Body of pancreas (tissue), 4 donors: Measurements from ENCODE around the gene MLLT10. TPM values are rescaled to one million over a fixed set of nuclear protein-coding genes. Genes with fewer than 3 reads are reported as not detected.
A peak's percentile ranks its signal among the peaks of the same experiment; 100 is the strongest.

Experiments
- ATAC-seq: fragments of 150-250 bp; one replicate; pipeline ENCODE4 v1.9.1; 2016
- DNase-seq, 4 donors: peaks; one replicate each; pipeline ENCODE4 v3.0.0-alpha.2; 2019
- H3K27ac ChIP-seq, 4 donors: fragments of 200-600 bp; sonication (generic); 1 replicate in 3 of 4; 2 replicates in 1 of 4; pipeline versions ENCODE4 v1.5.1 to v1.6.1; 2016 to 2019; ENCODE audit warnings: mild to moderate bottlenecking in 1 of 4, mixed read lengths in 1 of 4, moderate library complexity in 1 of 4
- H3K27me3 ChIP-seq, 2 donors: fragments of 200-600 bp; sonication (generic); one replicate each; pipeline ENCODE4 v1.6.0; 2016; ENCODE audit warnings: mild to moderate bottlenecking in 1 of 2
- H3K36me3 ChIP-seq, 2 donors: fragments of 200-600 bp; sonication (generic); replicated peaks in 1 of 2; 2 replicates each; pipeline ENCODE4 v1.5.1; 2016; ENCODE audit warnings: low read depth in 2 of 2; ENCODE audit not compliant: insufficient read depth in 1 of 2
- H3K4me1 ChIP-seq: fragments of 200-600 bp; sonication (generic); one replicate; pipeline ENCODE4 v1.6.0; 2016
- H3K4me3 ChIP-seq, 2 donors: fragments of 200-600 bp; sonication (generic); 1 replicate in 1 of 2; 2 replicates in 1 of 2; pipeline ENCODE4 v1.5.1; 2016 to 2019
- H3K9me3 ChIP-seq, 3 donors: fragments of 200-600 bp; sonication (generic); 1 replicate in 2 of 3; 2 replicates in 1 of 3; pipeline ENCODE4 v1.5.1; 2016
- CTCF ChIP-seq, 7 experiments: fragments of 450-650 bp in 4 of 7; fragments of 200-600 bp in 3 of 7; sonication (generic) in 3 of 7; IDR thresholded peaks; one replicate each; pipeline ENCODE4 v1.5.1; 2016 to 2019; ENCODE audit warnings: antibody characterized with exemption in 7 of 7
- POLR2A ChIP-seq, 3 donors: fragments of 450-650 bp; IDR thresholded peaks; one replicate each; pipeline ENCODE4 v1.6.1; 2016; ENCODE audit warnings: antibody characterized with exemption in 3 of 3, mild to moderate bottlenecking in 2 of 3
- WGBS, 2 donors: methylation state at CpG; one replicate each; pipeline ENCODE4 v1.1.5; 2017; 5-methylcytosine and 5-hydroxymethylcytosine counted together
- intact Hi-C: fragments of 100-400 bp; cut with DNase I; formaldehyde crosslinking; loops from one replicate; pipeline ENCODE4 v1.15.1; 2023
- total RNA-seq, 2 donors: library from RNA; depleted of rRNA; stranded (reverse); fragments of >200 nt; gene quantifications; one replicate each; pipeline ENCODE4 v1.1.0, GENCODE V29; 2016

MLLT10 gene
- total RNA-seq, 2 donors from 2014 or later = 23.7 to 30.1 TPM

GRCh38 chr10:21517134-21518031 is 16.6 kb upstream of the MLLT10 start:
- DNase-seq = peak; percentile 42 to 70 (median 54)
- peak overlapping the region; percentile 14 to 19 for H3K4me3 ChIP-seq
- no peaks in the 10 kb centered on the region for H3K36me3 ChIP-seq
- intact Hi-C loops = no loop called here
- WGBS, 2 donors = 2 to 9% methylated on average over 28 to 72 of the region's 73 CpGs
- peak overlapping the region; percentile 48 to 76 (median 70) for H3K27ac ChIP-seq
- H3K27me3 ChIP-seq = no peaks in the 10 kb centered on the region
- H3K9me3 ChIP-seq = no peaks in the 10 kb centered on the region
- H3K4me1 ChIP-seq = peaks cover 19% of the 10 kb centered on the region
- ATAC-seq = peak; percentile 69
- TF ChIP-seq CTCF (IDR thresholded peaks at IDR 0.05) (peak in 1 of 7 experiments; percentile 7), POLR2A (IDR thresholded peaks at IDR 0.05) (no peak)

- H3K4me1 ChIP-seq = peaks cover 19% of the 10 kb centered on the region
Observed at GRCh38 chr10:21518149-21518640, 15.8 kb upstream of the MLLT10 start.

GRCh38 chr10:21518641-21519396 is 15.2 kb upstream of the MLLT10 start:
- H3K36me3 ChIP-seq = no peaks in the 10 kb centered on the region

More at GRCh38 chr10:21518149-21518640, 15.8 kb upstream of the MLLT10 start:
- WGBS, 2 donors = 21 to 27% methylated on average over 13 of the region's 13 CpGs
- no peak for DNase-seq
- H3K27me3 ChIP-seq = no peaks in the 10 kb centered on the region
- TF ChIP-seq CTCF (IDR thresholded peaks at IDR 0.05) = no peak
- TF ChIP-seq POLR2A (IDR thresholded peaks at IDR 0.05) = peak in 1 of 3 donors; percentile 36
- no peak for ATAC-seq
- peak overlapping the region in 3 of 4 donors; percentile 68 to 76 (median 71) for H3K27ac ChIP-seq
- intact Hi-C loops = no loop called here
- no peaks in the 10 kb centered on the region for H3K9me3 ChIP-seq
- no peak overlapping the region for H3K4me3 ChIP-seq
- H3K36me3 ChIP-seq = no peaks in the 10 kb centered on the region

GRCh38 chr10:21519397-21519933 is 14.6 kb upstream of the MLLT10 start:
- WGBS, 2 donors = 32 to 42% methylated on average over 11 of the region's 11 CpGs
- no peaks in the 10 kb centered on the region for H3K9me3 ChIP-seq
- H3K4me1 ChIP-seq = peaks cover 27% of the 10 kb centered on the region
- ATAC-seq = no peak
- H3K27me3 ChIP-seq = no peaks in the 10 kb centered on the region
- no peak overlapping the region for H3K4me3 ChIP-seq
- H3K27ac ChIP-seq = peak overlapping the region; percentile 33 to 76 (median 70)
- intact Hi-C loops = no loop called here
- TF ChIP-seq CTCF (IDR thresholded peaks at IDR 0.05) (no peak), POLR2A (IDR thresholded peaks at IDR 0.05) (no peak)
- no peaks in the 10 kb centered on the region for H3K36me3 ChIP-seq
- DNase-seq = no peak

More at GRCh38 chr10:21518641-21519396, 15.2 kb upstream of the MLLT10 start:
- H3K9me3 ChIP-seq = no peaks in the 10 kb centered on the region
- peak in 1 of 3 donors; percentile 16 for TF ChIP-seq POLR2A (IDR thresholded peaks at IDR 0.05)
- no peak for TF ChIP-seq CTCF (IDR thresholded peaks at IDR 0.05)
- H3K4me3 ChIP-seq = no peak overlapping the region
- peaks cover 23% of the 10 kb centered on the region for H3K4me1 ChIP-seq
- intact Hi-C loops = no loop called here
- WGBS, 2 donors = 25 to 27% methylated on average over 16 of the region's 16 CpGs
- ATAC-seq (no peak), DNase-seq (peak in 2 of 4 donors; percentile 32 to 44)
- no peaks in the 10 kb centered on the region for H3K27me3 ChIP-seq
- H3K27ac ChIP-seq = peak overlapping the region in 3 of 4 donors; percentile 68 to 76 (median 71)
